ENCODE results near the gene HOXD4.

Gene HOXD4

GRCh38 chr2:176126929-176127773 lies 24.2 kb upstream of the HOXD4 start:
- ChIA-PET POLR2A (interaction anchor here (0.7 to 1.0 kb wide), 4 partner anchors 9 to 511 kb away, joined by 3 to 5 read pairs (median 4); no protein-coding TSS in a partner anchor), CTCF (interaction anchor here (0.6 to 30.2 kb wide), 46 partner anchors 12 to 1208 kb away, joined by 3 to 1421 read pairs (median 4); partner anchors contain the start of gene HOXD10)
- TF ChIP-seq CTCF (IDR thresholded peaks at IDR 0.05; ENCODE audit: insufficient read depth, low read length, missing control alignments) = peak; percentile 57
- peak overlapping the region; percentile 13 for H3K4me3 ChIP-seq (ENCODE audit: low read depth, low read length)
- no peak for DNase-seq (ENCODE audit: low read depth, low spot score)

GRCh38 chr2:176127774-176128072 lies 23.6 kb upstream of the HOXD4 start:
- POLR2A ChIA-PET = interaction anchor here (0.7 kb wide), 1 partner anchor 510 kb away, joined by 3 read pairs; no protein-coding TSS in a partner anchor
- TF ChIP-seq CTCF (IDR thresholded peaks at IDR 0.05; ENCODE audit: insufficient read depth, low read length, missing control alignments) = no peak
- CTCF ChIA-PET = interaction anchor here (0.6 to 30.2 kb wide), 32 partner anchors 12 to 1035 kb away, joined by 3 to 1421 read pairs (median 6); partner anchors contain the start of gene HOXD10
- H3K4me3 ChIP-seq (ENCODE audit: low read depth, low read length) = no peak overlapping the region; the same call in 1 of the 2 replicates
- DNase-seq (ENCODE audit: low read depth, low spot score) = no peak

- CTCF ChIA-PET = interaction anchor here (1.0 to 30.2 kb wide), 22 partner anchors 11 to 1034 kb away, joined by 3 to 1421 read pairs (median 12); partner anchors contain the start of gene HOXD10
- no peak for DNase-seq (ENCODE audit: low read depth, low spot score)
- H3K4me3 ChIP-seq (ENCODE audit: low read depth, low read length) = peak overlapping the region; percentile 62
- no peak for TF ChIP-seq CTCF (IDR thresholded peaks at IDR 0.05; ENCODE audit: insufficient read depth, low read length, missing control alignments)
- POLR2A ChIA-PET = interaction anchor here (0.5 to 1.0 kb wide), 2 partner anchors 510 to 554 kb away, joined by 3 to 4 read pairs; no protein-coding TSS in a partner anchor
Measured at GRCh38 chr2:176128172-176128981, 23.0 kb upstream of the HOXD4 start.

GRCh38 chr2:176128982-176129796 lies 22.2 kb upstream of the HOXD4 start, which contains the start of gene HOXD8:
Gene HOXD8 (plus strand): TSS chr2:176129705. CDS start chr2:176130367, 662 bp downstream.
- peak within 1 kb of the TSS; percentile 62 for H3K4me3 ChIP-seq (ENCODE audit: low read depth, low read length)
- CTCF ChIA-PET = interaction anchor here (3.0 to 30.2 kb wide), 8 partner anchors 10 to 1019 kb away, joined by 14 to 1421 read pairs (median 100); partner anchors contain the start of gene HOXD10
- peak; percentile 49 for DNase-seq (ENCODE audit: low read depth, low spot score)
- POLR2A ChIA-PET = interaction anchor here (0.5 to 1.0 kb wide), 2 partner anchors 505 to 553 kb away, joined by 3 to 5 read pairs; no protein-coding TSS in a partner anchor
- no peak for TF ChIP-seq CTCF (IDR thresholded peaks at IDR 0.05; ENCODE audit: insufficient read depth, low read length, missing control alignments)

- H3K4me3 ChIP-seq (ENCODE audit: low read depth, low read length) = peak overlapping the region; percentile 62
- CTCF ChIA-PET = interaction anchor here (1.2 to 30.2 kb wide), 8 partner anchors 10 to 1019 kb away, joined by 3 to 1421 read pairs (median 100); no protein-coding TSS in a partner anchor
- no peak for DNase-seq (ENCODE audit: low read depth, low spot score)
- POLR2A ChIA-PET = interaction anchor here (0.5 to 1.4 kb wide), 3 partner anchors 504 to 552 kb away, joined by 3 to 5 read pairs (median 5); no protein-coding TSS in a partner anchor
- TF ChIP-seq CTCF (IDR thresholded peaks at IDR 0.05; ENCODE audit: insufficient read depth, low read length, missing control alignments) = no peak
Measured at GRCh38 chr2:176129813-176130146, 21.6 kb upstream of the HOXD4 start.

All from AG04449 (cell line).